ENCODE data around the gene LRRC3C.

DNA sequence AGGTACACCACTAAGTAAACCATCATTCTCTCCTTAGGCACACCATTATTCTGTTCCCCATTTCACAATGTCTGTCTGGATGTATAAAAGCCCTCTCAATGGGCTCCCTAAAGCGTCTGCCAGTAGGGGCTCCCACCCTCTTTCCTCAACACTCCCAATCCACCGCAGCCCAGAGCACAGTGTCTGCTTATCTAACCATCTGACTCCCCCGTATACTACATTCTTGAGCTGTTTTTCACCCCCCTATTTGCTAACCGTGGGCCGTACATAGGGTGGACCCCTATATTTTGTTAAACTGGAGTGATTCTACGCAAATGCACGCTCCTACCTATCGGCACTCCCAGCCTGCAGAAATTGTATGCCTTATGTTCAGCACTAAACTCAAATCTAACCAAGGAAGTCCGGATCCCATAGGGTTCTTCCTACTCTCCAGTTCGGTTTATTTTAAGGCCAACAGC is 52.4 kb downstream of the LRRC3C start:
- TF ChIP-seq CTCF (IDR thresholded peaks at IDR 0.05; ENCODE audit: low read depth, low read length, missing input control), result no peak
- no peak for TF ChIP-seq ATF3 (IDR thresholded peaks at IDR 0.05)
- no peak for TF ChIP-seq NR2F2 (IDR thresholded peaks at IDR 0.05)
- no peak for TF ChIP-seq TAF1 (conservative IDR thresholded peaks at IDR 0.05)
- TF ChIP-seq MAX (IDR thresholded peaks at IDR 0.05), result no peak
- no peak for TF ChIP-seq GABPA (IDR thresholded peaks at IDR 0.05 in 1 of 2, conservative IDR thresholded peaks at IDR 0.05 in 1 of 2)
- no peak for TF ChIP-seq REST (IDR thresholded peaks at IDR 0.05)
- TF ChIP-seq FOXA1 (IDR thresholded peaks at IDR 0.05), result no peak
- TF ChIP-seq, protein P1, sequence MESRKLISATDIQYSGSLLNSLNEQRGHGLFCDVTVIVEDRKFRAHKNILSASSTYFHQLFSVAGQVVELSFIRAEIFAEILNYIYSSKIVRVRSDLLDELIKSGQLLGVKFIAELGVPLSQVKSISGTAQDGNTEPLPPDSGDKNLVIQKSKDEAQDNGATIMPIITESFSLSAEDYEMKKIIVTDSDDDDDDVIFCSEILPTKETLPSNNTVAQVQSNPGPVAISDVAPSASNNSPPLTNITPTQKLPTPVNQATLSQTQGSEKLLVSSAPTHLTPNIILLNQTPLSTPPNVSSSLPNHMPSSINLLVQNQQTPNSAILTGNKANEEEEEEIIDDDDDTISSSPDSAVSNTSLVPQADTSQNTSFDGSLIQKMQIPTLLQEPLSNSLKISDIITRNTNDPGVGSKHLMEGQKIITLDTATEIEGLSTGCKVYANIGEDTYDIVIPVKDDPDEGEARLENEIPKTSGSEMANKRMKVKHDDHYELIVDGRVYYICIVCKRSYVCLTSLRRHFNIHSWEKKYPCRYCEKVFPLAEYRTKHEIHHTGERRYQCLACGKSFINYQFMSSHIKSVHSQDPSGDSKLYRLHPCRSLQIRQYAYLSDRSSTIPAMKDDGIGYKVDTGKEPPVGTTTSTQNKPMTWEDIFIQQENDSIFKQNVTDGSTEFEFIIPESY (IDR thresholded peaks at IDR 0.05), result no peak
- no peak for TF ChIP-seq RAD21 (IDR thresholded peaks at IDR 0.05)
- TF ChIP-seq JUND (IDR thresholded peaks at IDR 0.05), result no peak
- TF ChIP-seq RXRA (IDR thresholded peaks at IDR 0.05), result no peak

Measured in liver (tissue), 3 donors.